Lower leg skin (tissue), 3 donors: ENCODE data around the gene RGMA.

Experiments
- CTCF ChIP-seq, 3 donors: fragments of 450-650 bp; IDR thresholded peaks; one replicate each; pipeline ENCODE4 v1.5.1; 2016; ENCODE audit warnings: antibody characterized with exemption in 3 of 3, mild to moderate bottlenecking in 3 of 3, moderate library complexity in 2 of 3
- POLR2A ChIP-seq, 2 donors: fragments of 450-650 bp; IDR thresholded peaks; one replicate each; pipeline ENCODE4 v1.6.1; 2016 to 2017; ENCODE audit warnings: antibody characterized with exemption in 2 of 2, mild to moderate bottlenecking in 1 of 2, moderate library complexity in 1 of 2

GRCh38 chr15:93048759-93049161 lies 40.3 kb downstream of the RGMA start:
- TF ChIP-seq CTCF (IDR thresholded peaks at IDR 0.05) = no peak
- no peak for TF ChIP-seq POLR2A (IDR thresholded peaks at IDR 0.05)
